Islet precursor cell (in vitro differentiated cells): ENCODE results near the gene MARF1.
"Not testable (repeated sequence)": the region's sequence is repeated elsewhere in the genome, so short reads cannot be mapped to it uniquely, and the experiment has no call there.

Experiments used
- DNase-seq: peaks from one replicate; pipeline ENCODE4 v3.0.0-alpha.2; 2018

MARF1 gene

GRCh38 chr16:15652293-15653001, 9.5 kb upstream of the MARF1 start:
- DNase-seq = no peak

DNA sequence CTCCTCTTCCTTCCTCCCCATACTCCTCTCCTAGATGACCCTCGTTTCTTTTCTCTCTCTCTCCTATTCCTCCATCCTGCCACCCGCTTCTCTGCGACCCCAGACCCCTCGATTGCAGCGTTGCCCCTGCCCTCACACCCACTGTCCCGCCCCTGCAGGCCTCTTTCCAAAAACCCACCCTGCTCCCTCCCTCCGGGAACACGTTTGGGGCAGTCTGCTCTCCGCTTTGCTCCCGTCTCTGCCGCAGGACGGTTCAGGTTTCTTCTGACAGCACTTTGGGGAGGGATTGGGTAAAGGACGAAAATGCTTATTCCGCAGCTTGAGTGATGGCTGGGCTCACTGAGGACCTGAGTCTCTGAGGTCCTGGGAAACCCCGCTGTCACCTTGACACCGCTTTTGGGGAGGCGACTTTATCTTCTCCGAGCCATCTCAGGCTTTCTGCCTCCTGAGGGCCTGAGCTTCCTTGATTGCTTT, 7.8 kb upstream of the MARF1 start:
- DNase-seq = peak; percentile 59

DNA sequence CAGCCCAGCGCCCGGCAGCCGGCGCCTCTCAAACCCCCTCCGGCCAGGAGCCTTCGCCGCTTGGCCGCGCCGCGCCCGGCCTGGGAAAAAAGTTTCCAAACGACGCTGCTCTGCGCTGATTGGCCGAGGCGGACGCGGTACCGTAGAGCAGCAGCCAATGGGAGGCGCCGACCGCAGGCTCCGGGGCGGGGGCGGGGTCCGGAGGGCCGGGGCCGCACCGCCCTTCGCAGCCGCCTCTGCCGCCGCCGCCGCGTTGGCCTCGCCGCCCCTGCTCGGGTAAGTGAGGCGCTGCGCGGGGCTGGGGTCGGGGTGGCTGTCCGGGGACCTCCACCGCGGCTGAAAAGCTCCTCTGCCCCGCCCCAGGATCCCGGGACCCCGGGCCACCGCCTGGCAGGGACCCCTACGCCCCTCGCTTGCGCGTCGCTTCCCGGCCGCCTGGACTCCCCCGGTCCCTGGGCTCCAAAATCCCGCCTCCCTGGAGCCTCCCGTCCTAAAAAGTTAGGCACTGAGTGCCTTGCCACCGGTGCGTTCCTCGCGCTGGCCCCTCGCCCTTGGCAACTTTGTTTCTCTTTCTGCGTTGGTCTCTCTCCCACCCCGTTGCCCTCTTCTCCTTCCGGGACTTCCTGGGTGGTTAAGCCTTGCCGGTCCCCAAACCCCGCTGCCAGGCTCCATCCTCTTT, 7.2 kb upstream of the MARF1 start, which contains the start of gene NDE1:
NDE1 (plus strand) TSS at position 227 of the 679 bp plus-strand sequence. CDS start 14,534 bp downstream, outside the sequence.
- DNase-seq = peak; percentile 97

DNA sequence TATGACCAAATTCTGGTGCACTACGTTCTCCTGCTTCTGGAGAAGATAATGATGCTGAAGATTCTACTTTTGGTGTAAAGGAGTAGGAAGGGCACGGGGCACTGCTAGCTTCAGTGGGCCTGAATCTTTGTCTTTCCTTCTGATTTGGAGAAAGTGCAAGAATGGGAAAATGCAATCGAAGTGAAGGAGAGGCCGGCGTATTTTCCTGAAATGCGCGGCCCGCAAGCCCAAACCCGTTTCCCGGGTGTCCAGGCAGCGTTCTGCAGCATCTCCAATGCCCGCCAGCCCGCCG, 6.7 kb upstream of the MARF1 start:
- no peak for DNase-seq

DNA sequence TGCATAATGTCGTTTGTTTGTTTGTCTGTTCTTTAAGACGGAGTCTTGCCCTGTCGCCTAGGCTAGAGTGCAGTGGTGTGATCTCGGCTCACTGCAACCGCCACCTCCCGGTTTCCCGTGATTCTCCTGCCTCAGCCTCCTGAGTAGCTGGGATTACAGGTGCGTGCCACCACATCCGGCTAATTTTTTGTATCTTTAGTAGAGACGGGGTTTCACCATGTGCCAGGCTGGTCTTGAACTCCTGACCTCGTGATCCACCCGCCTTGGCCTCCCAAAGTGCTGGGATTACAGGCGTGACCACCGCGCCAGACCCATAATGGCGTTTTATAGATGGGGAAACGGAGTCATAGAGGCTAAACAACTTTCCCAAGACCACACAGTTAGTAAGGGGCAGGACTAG, 6.4 kb upstream of the MARF1 start:
- not testable (repeated sequence) for DNase-seq

DNA sequence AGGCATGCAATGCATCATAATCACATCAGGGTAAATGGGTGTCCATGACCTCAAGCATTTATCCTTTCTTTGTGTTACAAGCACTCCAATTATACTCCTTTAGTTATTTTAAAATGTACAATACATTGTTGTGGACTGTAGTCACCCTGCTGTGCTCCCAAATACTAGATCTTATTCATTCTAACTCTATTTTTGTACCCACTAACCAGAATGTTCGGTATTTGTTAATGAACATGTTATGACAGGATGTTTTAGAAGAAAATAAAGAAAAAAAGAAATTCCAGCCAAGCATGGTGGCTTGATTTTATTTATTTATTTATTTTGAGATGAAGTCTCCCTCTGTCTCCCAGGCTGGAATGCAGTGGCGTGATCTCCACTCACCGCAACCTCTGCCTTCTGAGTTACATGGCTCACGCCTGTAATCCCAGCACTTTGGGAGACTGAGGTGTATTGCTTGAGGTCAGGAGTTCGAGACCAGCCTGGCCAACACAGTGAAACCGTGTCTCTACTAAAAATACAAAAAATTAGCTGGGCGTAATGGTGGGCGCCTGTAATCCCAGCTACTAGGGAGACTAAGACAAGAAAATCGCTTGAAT, 5.3 kb upstream of the MARF1 start:
- no peak for DNase-seq

DNA sequence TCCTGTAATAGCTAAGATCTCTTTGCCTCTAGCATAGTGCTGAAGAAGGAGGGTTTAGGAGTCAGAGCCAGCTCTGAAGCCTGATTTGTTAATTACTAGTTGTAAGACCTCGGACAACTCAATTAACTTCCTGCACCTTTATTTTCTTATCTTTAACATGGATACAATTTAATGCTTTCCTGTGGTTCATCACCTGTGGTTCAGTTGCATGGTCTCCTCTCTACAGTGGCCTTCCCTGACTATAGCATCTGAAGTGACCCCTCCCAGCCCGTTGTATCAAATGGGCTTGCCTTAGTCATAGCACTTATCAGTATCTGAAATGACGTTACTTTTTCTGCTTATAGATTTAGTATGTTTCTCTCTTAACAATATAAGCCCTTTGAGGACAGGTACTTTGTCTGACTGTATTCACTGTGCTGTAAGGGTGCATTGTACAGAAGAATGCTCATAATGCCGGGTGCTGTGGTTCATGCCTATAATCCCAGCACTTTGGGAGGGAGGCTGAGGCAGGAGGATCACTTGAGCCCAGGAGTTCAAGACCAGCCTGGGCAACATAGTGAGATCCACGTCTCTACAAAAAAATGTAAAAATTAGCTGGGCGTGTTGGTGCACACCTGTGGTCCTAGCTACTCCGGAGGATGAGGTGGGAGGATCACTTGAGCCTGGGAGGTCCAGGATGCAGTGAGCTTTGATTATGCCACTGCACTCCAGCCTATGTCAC, 4.5 kb upstream of the MARF1 start:
- peak; percentile 13 for DNase-seq

- DNase-seq = peak; percentile 6
Measured at GRCh38 chr16:15646557-15647293, 3.8 kb upstream of the MARF1 start.

DNA sequence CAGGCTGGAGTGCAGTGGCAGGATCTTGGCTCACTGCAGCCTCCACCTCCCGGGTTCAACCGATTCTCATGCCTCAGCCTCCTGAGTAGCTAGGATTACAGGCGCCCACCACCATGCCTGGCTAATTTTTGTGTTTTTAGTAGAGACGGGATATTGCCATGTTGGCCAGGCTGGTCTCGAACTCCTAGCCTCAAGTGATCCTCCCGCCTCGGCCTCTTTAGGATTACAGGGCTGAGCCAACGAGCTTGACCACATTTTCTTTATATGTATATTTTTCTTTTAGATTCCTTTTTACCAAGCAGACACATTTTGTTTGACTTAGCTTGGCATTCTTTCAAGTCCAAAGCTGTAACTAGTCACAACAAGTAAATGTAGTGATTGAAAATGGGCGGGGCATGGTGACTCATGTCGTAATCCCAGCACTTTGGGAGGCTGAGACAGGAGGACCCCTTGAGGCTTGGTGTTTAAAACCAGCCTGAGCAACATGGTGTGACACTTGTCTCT, 2.1 kb upstream of the MARF1 start:
- DNase-seq = peak; percentile 61

DNA sequence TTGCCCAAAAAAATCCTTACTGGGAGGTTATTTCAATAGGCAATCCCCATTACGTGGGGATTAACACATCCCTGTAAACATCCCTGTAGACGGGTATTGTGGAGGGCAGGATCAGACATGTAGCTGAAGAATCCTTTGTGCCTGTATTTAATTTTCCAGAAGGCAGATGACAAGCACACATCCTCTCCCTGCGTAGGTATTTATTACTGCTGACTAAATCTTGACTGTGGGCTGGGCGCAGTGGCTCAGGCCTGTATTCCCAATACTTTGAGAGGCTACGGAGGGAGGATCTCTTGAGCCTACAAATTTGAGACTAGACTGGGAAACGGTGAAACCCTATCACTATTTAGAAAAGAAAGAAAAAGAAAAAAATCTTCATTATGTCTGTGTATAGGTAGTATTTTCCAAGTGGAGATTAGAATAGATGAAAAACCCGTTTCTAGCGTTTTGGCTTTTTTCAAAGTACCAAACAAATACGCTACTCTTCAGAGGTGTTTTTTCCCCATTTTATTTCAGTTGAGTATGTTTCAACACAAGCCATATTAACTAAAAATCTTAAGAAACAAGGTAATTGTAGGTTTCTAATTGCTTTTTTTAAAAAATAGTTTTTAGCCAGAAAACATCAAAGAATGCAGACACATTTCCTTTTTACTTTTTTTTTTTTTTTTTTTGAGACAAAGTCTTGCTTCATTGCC, 1.5 kb upstream of the MARF1 start:
- DNase-seq = peak; percentile 63

DNA sequence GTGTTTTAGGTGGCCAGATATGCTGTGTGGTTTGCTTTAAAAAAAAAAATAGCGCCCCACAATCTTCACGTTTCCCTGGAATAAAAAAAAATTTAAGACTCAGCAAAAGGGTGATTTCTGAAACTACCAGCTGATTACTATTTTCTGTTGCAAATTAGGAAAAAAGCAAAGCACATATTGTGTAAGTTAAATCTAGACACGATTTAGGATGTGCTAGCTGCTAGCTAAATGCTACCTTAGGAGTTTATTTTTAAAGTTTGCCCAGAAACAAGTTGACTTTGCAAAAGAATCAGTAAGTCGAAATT, 944 bp upstream of the MARF1 start:
- no peak for DNase-seq

GRCh38 chr16:15642557-15643047, 352 bp downstream of the MARF1 start:
- DNase-seq = peak; percentile 93

- DNase-seq = no peak
Measured at GRCh38 chr16:15641753-15642556, 999 bp downstream of the MARF1 start.

- DNase-seq = no peak
Measured at GRCh38 chr16:15640966-15641365, 2.0 kb downstream of the MARF1 start.

GRCh38 chr16:15639061-15639568, 3.8 kb downstream of the MARF1 start:
- DNase-seq = no peak

DNA sequence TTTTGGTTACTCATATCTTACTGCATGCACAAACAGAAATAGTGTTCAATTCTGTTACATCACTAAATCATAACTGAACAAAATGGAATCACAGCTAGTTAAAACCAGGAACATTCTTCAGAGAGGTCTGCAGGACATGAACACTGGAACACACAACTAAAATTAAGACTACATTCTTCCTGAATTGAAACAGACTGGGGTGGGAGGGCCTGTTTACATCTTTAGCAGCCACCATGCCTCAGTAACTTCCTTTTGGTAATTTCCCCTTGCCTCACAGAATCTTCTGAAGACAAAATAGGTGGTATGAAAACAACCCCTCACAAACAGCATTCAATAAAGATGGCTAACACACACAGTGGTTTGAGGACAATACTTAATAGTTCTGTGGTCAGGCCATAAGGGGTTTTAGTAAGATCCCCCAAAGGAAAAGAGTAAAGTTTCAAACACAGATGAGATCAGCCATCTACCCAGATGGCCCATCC, 6.5 kb downstream of the MARF1 start:
- DNase-seq = peak; percentile 12

- DNase-seq = no peak
Measured at GRCh38 chr16:15635926-15636325, 7.0 kb downstream of the MARF1 start.

GRCh38 chr16:15631730-15632409, 11.1 kb downstream of the MARF1 start:
- DNase-seq = no peak

- no peak for DNase-seq
Measured at GRCh38 chr16:15621889-15622288, 21.1 kb downstream of the MARF1 start.

DNA sequence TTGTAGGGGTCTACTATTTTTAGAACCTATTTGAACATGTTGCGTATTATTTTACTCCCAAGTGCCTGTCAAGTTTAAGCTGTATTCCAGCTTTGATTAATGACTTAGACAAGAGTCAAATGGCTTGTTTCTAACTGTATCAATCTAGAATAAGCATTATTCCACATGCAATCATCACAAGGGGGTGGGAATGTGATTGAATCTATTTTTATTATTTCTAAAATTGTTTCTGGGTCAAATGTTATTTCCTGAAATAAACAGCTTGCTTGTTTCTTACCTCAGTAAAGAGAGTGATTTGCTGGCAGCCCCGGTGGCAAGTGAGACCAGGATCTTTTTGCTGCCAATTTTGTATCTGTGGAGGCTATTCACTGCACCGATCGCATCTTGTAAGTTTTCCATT, 21.5 kb downstream of the MARF1 start:
- no peak for DNase-seq
